ENCODE data around the gene ORAI1. TPM values are rescaled to one million over a fixed set of nuclear protein-coding genes. Genes with fewer than 3 reads are reported as not detected.
A peak's percentile ranks its signal among the peaks of the same experiment; 100 is the strongest.
"Not testable (repeated sequence)": the region's sequence is repeated elsewhere in the genome, so short reads cannot be mapped to it uniquely, and the experiment has no call there.

Gene ORAI1
- total RNA-seq, 1 donor from 2014 or later = 13.7 TPM

DNA sequence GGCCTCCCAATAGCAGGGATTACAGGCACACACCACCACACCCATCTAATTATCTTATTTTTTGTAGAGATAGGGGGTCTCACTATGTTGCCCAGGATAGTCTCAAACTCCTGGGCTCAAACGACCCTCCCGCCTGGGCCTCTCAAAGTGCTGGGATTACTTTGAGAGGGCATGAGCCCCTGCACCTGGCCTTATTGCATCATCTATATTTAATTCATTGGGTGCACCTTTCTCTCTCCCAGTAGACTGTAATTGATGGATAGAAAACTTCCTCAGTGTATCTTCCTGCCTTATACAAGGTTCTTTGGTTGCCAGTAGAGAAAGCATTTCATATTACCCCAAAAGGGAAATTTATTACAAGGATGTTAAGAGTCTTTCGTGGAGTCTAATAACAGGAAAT is 52.0 kb downstream of the ORAI1 start:
- Mint-ChIP-seq H3K4me1 (peaks cover 3% of the 10 kb centered on the region), H3K27me3 (ENCODE audit: low read depth) (no peaks in the 10 kb centered on the region), H3K9me3 (no peaks in the 10 kb centered on the region), H3K27ac (ENCODE audit: unreplicated experiment) (no peak overlapping the region), H3K36me3 (ENCODE audit: low read depth) (no peaks in the 10 kb centered on the region), H3K4me3 (no peak overlapping the region)
- DNase-seq (ENCODE audit: low read depth, low spot score) = no peak
- TF ChIP-seq, protein P1, sequence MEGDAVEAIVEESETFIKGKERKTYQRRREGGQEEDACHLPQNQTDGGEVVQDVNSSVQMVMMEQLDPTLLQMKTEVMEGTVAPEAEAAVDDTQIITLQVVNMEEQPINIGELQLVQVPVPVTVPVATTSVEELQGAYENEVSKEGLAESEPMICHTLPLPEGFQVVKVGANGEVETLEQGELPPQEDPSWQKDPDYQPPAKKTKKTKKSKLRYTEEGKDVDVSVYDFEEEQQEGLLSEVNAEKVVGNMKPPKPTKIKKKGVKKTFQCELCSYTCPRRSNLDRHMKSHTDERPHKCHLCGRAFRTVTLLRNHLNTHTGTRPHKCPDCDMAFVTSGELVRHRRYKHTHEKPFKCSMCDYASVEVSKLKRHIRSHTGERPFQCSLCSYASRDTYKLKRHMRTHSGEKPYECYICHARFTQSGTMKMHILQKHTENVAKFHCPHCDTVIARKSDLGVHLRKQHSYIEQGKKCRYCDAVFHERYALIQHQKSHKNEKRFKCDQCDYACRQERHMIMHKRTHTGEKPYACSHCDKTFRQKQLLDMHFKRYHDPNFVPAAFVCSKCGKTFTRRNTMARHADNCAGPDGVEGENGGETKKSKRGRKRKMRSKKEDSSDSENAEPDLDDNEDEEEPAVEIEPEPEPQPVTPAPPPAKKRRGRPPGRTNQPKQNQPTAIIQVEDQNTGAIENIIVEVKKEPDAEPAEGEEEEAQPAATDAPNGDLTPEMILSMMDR (conservative IDR thresholded peaks at IDR 0.05) = no peak

DNA sequence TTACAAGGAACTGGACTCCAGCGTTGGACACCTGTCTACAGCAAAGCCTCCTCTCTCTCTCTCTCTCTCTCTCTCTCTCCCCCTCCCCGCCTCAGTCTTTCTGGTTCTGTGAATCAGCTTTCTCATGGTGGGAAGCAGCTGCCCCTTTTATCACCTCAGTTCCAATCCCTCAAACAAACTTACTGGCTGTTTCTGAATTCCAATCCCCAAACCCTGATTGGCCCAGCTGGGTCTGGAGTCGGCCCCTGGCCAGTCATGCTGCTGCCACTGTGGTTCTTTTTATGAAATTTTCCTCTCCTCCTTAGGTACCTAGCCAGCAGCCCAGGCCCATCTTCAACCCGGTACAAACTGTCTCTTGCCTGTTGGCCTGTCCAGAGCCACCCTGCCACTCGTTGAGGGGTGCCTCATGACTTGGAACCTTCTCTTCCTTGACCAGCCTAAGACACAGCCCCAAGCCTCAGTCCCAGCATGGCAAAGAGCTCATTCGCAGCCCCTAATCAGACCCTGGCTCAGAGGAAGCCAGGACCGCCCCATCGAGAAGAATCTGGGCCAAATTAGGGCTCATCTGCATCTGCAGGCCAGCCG is 52.5 kb downstream of the ORAI1 start:
- Mint-ChIP-seq H3K4me1 (no peaks in the 10 kb centered on the region), H3K9me3 (no peaks in the 10 kb centered on the region), H3K27ac (ENCODE audit: unreplicated experiment) (no peak overlapping the region), H3K4me3 (no peak overlapping the region), H3K27me3 (ENCODE audit: low read depth) (no peaks in the 10 kb centered on the region), H3K36me3 (ENCODE audit: low read depth) (no peaks in the 10 kb centered on the region)
- no peak for DNase-seq (ENCODE audit: low read depth, low spot score)
- TF ChIP-seq, protein P1 (conservative IDR thresholded peaks at IDR 0.05) = no peak

DNA sequence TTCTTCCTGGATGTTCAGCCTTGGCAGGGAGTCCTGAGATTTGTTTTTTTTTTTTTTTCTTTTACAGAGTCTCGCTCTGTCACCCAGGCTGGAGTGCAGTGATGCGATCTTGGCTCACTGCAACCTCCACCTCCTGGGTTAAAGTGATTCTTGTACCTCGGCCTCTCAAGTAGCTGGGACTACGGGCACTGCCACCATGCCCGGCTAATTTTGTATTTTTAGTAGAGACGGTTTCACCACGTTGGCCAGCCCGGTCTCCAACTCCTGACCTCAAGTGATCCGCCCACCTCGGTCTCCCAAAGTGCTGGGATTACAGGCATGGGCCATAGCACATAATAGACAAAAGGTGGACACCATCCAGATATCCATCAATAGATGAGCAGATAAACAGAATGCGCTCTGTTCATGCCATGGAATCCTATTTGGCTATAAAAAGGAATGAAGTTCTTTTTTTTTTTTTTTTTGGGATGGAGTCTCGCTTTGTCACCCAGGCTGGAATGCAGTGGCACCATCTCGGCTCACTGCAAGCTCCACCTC is 53.4 kb downstream of the ORAI1 start:
- not testable (repeated sequence) for H3K27ac Mint-ChIP-seq (ENCODE audit: unreplicated experiment); H3K4me3 Mint-ChIP-seq; H3K27me3 Mint-ChIP-seq (ENCODE audit: low read depth); H3K36me3 Mint-ChIP-seq (ENCODE audit: low read depth); DNase-seq (ENCODE audit: low read depth, low spot score); H3K4me1 Mint-ChIP-seq; H3K9me3 Mint-ChIP-seq

DNA sequence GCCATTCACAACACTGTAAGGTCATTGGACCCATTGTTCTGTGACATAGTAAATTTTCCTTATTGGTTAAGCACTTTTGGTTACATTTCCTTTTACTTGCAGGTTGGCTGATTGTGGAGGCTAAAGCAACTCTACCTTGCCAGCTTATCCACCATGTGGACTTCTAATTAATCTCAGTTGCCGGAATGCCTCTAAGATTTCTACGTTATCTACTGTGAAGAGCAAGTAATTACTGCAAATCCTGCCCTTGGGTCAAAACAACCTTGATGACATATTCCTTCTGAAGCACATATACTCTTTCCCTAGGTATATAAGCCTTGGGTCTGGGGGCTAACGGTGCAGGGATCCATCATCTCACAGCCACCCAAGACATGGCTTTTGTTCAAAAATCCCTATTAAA is 62.6 kb downstream of the ORAI1 start:
- no peak overlapping the region for H3K4me3 Mint-ChIP-seq
- H3K9me3 Mint-ChIP-seq = no peaks in the 10 kb centered on the region
- H3K4me1 Mint-ChIP-seq = peaks cover 11% of the 10 kb centered on the region
- DNase-seq (ENCODE audit: low read depth, low spot score) = no peak
- TF ChIP-seq, protein P1 (conservative IDR thresholded peaks at IDR 0.05) = no peak
- no peaks in the 10 kb centered on the region for H3K27me3 Mint-ChIP-seq (ENCODE audit: low read depth)
- no peaks in the 10 kb centered on the region for H3K36me3 Mint-ChIP-seq (ENCODE audit: low read depth)
- peak overlapping the region; percentile 68 for H3K27ac Mint-ChIP-seq (ENCODE audit: unreplicated experiment)

DNA sequence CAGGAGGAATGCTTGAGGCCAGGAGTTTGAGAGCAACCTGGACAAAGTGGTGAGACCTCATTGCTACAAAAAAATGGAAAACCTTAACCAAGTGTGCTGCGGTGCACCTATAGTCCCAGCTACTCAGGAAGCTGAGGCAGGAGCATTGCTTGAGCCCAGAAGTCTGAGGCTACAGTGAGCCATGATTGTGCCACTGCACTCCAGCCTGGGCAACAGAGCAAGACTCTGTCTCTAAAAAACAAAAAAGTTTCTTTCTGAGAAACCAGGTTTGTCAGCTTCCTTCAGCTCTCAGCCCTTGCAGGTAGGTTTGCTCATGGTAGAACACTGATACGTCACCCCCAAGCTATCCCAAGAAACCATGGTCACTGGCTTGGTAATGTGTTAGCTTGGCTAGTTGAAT is 63.1 kb downstream of the ORAI1 start:
- no peaks in the 10 kb centered on the region for H3K9me3 Mint-ChIP-seq
- no peak overlapping the region for H3K4me3 Mint-ChIP-seq
- TF ChIP-seq, protein P1 (conservative IDR thresholded peaks at IDR 0.05) = no peak
- H3K4me1 Mint-ChIP-seq = peaks cover 11% of the 10 kb centered on the region
- no peak for DNase-seq (ENCODE audit: low read depth, low spot score)
- no peaks in the 10 kb centered on the region for H3K36me3 Mint-ChIP-seq (ENCODE audit: low read depth)
- no peaks in the 10 kb centered on the region for H3K27me3 Mint-ChIP-seq (ENCODE audit: low read depth)
- H3K27ac Mint-ChIP-seq (ENCODE audit: unreplicated experiment) = peak overlapping the region; percentile 68

Other genes with a start within 250 kb of the ORAI1 start
- 58.5 and 60.7 TPM in 2 replicates for gene RNF34, start 226.4 kb upstream of the ORAI1 start, total RNA-seq
- 79.2 and 85.6 TPM in 2 replicates for gene KDM2B, start 45.5 kb upstream of the ORAI1 start, total RNA-seq
- gene MORN3, start 43.1 kb downstream of the ORAI1 start, total RNA-seq = 0.57 and 0.63 TPM in 2 replicates
- gene TMEM120B, start 86.2 kb downstream of the ORAI1 start, total RNA-seq = 14.1 and 14.6 TPM in 2 replicates
- 23.8 and 25.5 TPM in 2 replicates for gene RHOF, start 167.2 kb downstream of the ORAI1 start, total RNA-seq
- 25.6 and 25.9 TPM in 2 replicates for gene SETD1B, start 177.5 kb downstream of the ORAI1 start, total RNA-seq
- gene HPD, start 232.3 kb downstream of the ORAI1 start, total RNA-seq = 0.21 TPM in 1 of 2 replicates, not detected in the other